22Rv1 (cell line): ENCODE data around the gene TMEM179.
"Not testable (repeated sequence)": the region's sequence is repeated elsewhere in the genome, so short reads cannot be mapped to it uniquely, and the experiment has no call there.

Experiments used
- H3K27ac ChIP-seq: fragments of 450-650 bp; 2 replicates; pipeline ENCODE4 v1.5.1; 2017
- CTCF ChIP-seq: fragments of 450-650 bp; IDR thresholded peaks from 2 replicates; pipeline ENCODE4 v1.5.1; 2017; ENCODE audit warnings: mild to moderate bottlenecking
- ZFX ChIP-seq: fragments of 450-650 bp; IDR thresholded peaks from 2 replicates; pipeline ENCODE4 v1.6.1; 2017; ENCODE audit warnings: antibody characterized with exemption, borderline replicate concordance

The TMEM179 gene

GRCh38 chr14:104584557-104584956, 20.0 kb downstream of the TMEM179 start:
- TF ChIP-seq CTCF (no peak), ZFX (no peak)
- no peak overlapping the region for H3K27ac ChIP-seq

- no peak overlapping the region for H3K27ac ChIP-seq
- TF ChIP-seq ZFX (no peak), CTCF (no peak)
These were observed 20.9 kb downstream of the TMEM179 start for GRCh38 chr14:104583424-104584306.

- no peak overlapping the region for H3K27ac ChIP-seq
- TF ChIP-seq CTCF, result no peak
- no peak for TF ChIP-seq ZFX
These were observed 21.9 kb downstream of the TMEM179 start for GRCh38 chr14:104582662-104583061.

GRCh38 chr14:104582005-104582404, 22.6 kb downstream of the TMEM179 start:
- no peak overlapping the region for H3K27ac ChIP-seq
- TF ChIP-seq ZFX (no peak), CTCF (no peak)

GRCh38 chr14:104581521-104581920, 23.1 kb downstream of the TMEM179 start:
- H3K27ac ChIP-seq, result no peak overlapping the region
- TF ChIP-seq ZFX (no peak), CTCF (no peak)

- no peak overlapping the region for H3K27ac ChIP-seq
- no peak for TF ChIP-seq ZFX
- TF ChIP-seq CTCF, result no peak
These were observed 23.6 kb downstream of the TMEM179 start for GRCh38 chr14:104580961-104581360.

GRCh38 chr14:104579939-104580338, 24.6 kb downstream of the TMEM179 start:
- H3K27ac ChIP-seq, result not testable (repeated sequence)
